Rectal smooth muscle tissue (tissue), 1 donor: ENCODE measurements around the gene OXNAD1.

Experiments
- H3K27ac ChIP-seq: one replicate; pipeline ENCODE4 v1.7.0; 2013; ENCODE audit warnings: low read depth, low read length, inconsistent platforms
- H3K27me3 ChIP-seq: one replicate; pipeline ENCODE4 v1.7.0; 2013; ENCODE audit warnings: low read length; ENCODE audit not compliant: control insufficient read depth, insufficient read depth
- H3K36me3 ChIP-seq: one replicate; pipeline ENCODE4 v1.7.0; 2013; ENCODE audit warnings: low read length; ENCODE audit not compliant: control insufficient read depth, insufficient read depth
- H3K4me1 ChIP-seq: one replicate; pipeline ENCODE4 v1.7.0; 2013; ENCODE audit warnings: low read length; ENCODE audit not compliant: control insufficient read depth, insufficient read depth
- H3K4me3 ChIP-seq: one replicate; pipeline ENCODE4 v1.7.0; 2013; ENCODE audit warnings: low read length
- H3K9ac ChIP-seq: one replicate; pipeline ENCODE4 v1.7.0; 2013; ENCODE audit warnings: low read length

OXNAD1 gene

DNA sequence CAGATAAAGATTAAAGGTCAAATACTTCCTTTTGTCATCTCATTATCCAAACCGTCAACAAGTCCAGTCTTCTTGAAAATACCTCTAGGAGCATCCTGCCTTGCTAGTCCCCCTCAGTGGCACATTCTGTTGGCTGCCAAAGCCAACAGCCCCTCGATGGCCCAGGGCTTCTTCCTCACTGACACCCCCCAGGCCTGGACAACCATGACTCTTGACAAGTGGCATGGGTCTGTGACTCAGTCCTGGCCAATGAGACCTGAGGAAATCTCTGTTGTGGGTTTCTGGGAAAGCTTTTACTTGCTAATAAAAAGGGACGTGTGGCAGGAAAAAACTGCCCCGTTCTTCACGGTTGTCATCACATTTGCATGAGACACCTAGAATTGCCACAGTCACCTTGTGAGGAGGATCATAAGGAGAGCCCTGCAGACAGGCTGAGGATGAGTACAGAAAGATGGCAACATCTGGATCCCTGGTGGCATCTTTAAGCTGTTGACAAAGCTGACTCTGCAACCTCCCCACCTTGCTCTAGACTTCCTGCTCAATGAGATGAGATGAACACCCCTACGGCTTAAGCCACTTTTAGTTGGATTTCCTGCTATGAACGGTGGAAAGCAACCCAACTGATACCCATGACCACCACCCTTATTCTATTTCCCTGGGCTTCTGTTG, 81.5 kb downstream of the OXNAD1 start:
- Histone ChIP-seq H3K9ac (no peak overlapping the region), H3K27ac (no peak overlapping the region), H3K4me3 (no peak overlapping the region), H3K27me3 (no peaks in the 10 kb centered on the region), H3K4me1 (no peaks in the 10 kb centered on the region), H3K36me3 (peaks cover 5% of the 10 kb centered on the region)

DNA sequence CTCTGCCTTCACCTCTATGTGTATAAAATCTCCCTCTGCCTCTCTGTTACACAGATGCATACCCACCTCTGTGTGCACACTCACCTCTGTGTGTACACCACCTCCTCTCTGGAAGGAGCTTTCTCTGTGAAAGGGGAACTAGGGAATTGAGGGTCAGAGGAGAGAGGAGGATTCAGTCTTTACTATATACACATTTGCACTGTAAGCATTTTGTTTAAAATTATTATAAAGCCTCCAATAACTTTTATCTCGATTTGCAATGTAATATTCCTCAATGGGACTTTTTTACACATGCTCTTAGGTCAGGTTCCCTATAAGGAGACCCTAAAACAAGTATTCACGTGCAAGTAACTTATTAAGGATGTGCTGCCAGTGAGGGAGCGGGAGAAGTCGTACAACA, 82.5 kb downstream of the OXNAD1 start:
- no peaks in the 10 kb centered on the region for H3K4me1 ChIP-seq
- H3K27me3 ChIP-seq, result no peaks in the 10 kb centered on the region
- H3K36me3 ChIP-seq, result peaks cover 5% of the 10 kb centered on the region
- H3K9ac ChIP-seq, result no peak overlapping the region
- no peak overlapping the region for H3K4me3 ChIP-seq
- H3K27ac ChIP-seq, result no peak overlapping the region

DNA sequence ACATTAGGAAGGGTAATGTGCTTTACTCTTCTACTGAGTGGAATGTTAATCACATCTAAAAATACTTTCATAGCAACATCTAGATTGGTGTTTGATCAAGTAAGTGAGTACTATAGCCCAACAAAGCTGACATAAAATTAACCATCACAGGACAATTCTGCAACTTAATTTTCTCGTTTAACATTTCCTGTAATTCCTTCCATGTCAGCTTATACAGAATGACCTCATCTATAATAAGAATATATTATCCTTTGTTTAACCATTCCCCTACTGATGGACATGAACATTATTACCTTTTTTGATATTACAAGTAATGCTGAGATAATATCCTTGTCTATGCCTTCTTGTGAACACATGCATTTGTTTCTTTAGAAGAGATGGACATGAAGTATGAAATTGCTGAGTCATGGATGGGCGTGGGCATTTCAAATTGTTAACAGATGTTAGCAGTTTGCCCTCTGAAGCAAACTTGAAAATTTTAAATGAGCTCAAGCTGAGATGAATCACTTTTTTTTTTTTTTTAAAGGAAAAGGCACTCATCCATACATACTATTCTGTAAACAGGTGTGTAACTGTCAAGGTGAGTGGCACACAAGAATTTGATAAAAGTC, 85.1 kb downstream of the OXNAD1 start:
- peaks cover 4% of the 10 kb centered on the region for H3K36me3 ChIP-seq
- no peaks in the 10 kb centered on the region for H3K27me3 ChIP-seq
- H3K4me1 ChIP-seq, result no peaks in the 10 kb centered on the region

DNA sequence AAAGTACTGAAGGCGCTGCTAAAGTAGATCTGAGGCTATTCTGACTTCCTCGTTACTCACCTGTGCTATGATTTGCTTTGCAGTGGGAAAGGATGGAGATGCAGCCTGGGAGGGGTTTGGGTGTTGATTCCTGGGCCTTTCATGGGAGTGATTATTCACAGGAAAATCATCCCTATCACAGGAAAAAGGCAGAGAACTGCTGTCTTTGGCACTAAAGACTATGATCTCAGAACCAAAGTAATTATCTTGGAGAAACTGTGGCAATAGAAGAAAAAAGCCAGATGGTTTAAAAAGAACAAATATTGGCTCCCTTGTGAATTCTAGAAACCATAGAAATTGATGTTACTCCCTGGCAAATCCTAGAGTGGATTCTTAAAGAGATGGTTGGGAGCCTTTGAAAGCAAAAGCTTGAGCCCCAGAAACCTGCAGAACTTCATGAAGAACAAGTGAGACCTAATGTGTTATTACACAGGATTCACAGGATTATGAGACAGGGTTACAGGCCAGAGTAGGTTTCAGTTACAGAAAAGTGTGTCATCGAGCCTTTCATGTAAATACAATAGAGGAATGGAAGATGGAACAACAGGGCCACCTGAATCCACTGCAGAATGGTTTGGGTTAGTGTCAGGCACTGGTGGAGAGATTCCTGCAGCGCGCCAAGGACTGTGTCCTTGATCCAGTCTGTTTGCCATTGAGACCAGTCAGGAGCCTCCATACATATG, 85.7 kb downstream of the OXNAD1 start:
- H3K4me3 ChIP-seq, result no peak overlapping the region
- H3K9ac ChIP-seq, result no peak overlapping the region
- no peaks in the 10 kb centered on the region for H3K36me3 ChIP-seq
- no peaks in the 10 kb centered on the region for H3K27me3 ChIP-seq
- no peak overlapping the region for H3K27ac ChIP-seq
- no peaks in the 10 kb centered on the region for H3K4me1 ChIP-seq

More for the DNA sequence above, 85.1 kb downstream of the OXNAD1 start:
- Histone ChIP-seq H3K27ac (no peak overlapping the region), H3K4me3 (no peak overlapping the region), H3K9ac (no peak overlapping the region)

DNA sequence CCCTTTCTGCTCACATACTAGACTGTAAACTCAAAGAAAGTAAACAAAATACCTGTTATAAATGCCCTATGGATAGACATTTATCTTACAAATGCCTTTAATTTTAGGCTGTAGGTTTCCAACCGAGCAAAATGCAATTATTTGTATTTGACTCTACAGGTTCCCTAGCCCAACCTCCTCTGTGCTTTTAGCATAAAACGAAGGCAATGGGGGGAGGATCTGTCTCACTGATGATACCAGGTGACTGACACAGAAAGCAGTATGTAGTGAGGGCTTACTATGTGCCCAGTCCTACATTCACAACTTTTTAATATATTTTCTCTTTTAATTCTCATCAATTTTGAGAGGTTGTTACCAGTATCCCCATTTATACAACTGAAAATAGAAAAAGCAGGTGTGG, 87.4 kb downstream of the OXNAD1 start:
- Histone ChIP-seq H3K36me3 (no peaks in the 10 kb centered on the region), H3K4me1 (no peaks in the 10 kb centered on the region), H3K9ac (no peak overlapping the region), H3K27ac (no peak overlapping the region), H3K27me3 (no peaks in the 10 kb centered on the region), H3K4me3 (no peak overlapping the region)

DNA sequence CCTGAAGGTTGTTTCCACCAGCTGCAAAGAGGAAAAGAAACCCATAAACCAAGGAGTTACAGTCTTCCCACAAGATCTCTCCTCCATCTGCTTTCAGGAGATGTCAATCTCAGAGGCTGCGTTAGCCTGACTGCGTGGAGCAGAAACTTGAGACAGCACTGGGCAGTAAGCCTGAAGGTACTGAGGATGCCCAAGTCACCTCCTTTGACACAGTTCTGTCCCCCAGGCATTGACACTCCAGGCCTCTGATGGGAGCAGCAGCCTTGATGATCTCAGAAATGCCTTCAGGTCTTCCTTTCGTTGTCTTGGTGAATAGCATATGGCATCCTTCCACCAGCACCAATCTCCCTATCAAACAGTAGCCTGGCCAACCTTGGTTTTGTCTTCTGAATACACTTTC, 89.3 kb downstream of the OXNAD1 start:
- Histone ChIP-seq H3K27me3 (no peaks in the 10 kb centered on the region), H3K9ac (no peak overlapping the region), H3K4me3 (no peak overlapping the region), H3K27ac (no peak overlapping the region), H3K36me3 (no peaks in the 10 kb centered on the region), H3K4me1 (no peaks in the 10 kb centered on the region)
